SK-N-MC (cell line): ENCODE data around the gene FAM20B.

Source experiments
- EZH2 ChIP-seq: fragments of 200-600 bp; sonication (generic); IDR thresholded peaks from one replicate; pipeline ENCODE4 v1.6.1; 2017; ENCODE audit warnings: antibody characterized with exemption
- FOXP2 ChIP-seq: optimal IDR thresholded peaks from 2 replicates; pipeline ENCODE3; 2011; ENCODE audit warnings: mild to moderate bottlenecking, moderate library complexity; ENCODE audit not compliant: insufficient read depth; ENCODE audit errors: extremely low read length, control extremely low read depth
- POLR2AphosphoS5 ChIP-seq: IDR thresholded peaks from 2 replicates; pipeline ENCODE4 v1.6.1; 2012; ENCODE audit warnings: mild to moderate bottlenecking, low read depth, low read length, borderline replicate concordance

DNA sequence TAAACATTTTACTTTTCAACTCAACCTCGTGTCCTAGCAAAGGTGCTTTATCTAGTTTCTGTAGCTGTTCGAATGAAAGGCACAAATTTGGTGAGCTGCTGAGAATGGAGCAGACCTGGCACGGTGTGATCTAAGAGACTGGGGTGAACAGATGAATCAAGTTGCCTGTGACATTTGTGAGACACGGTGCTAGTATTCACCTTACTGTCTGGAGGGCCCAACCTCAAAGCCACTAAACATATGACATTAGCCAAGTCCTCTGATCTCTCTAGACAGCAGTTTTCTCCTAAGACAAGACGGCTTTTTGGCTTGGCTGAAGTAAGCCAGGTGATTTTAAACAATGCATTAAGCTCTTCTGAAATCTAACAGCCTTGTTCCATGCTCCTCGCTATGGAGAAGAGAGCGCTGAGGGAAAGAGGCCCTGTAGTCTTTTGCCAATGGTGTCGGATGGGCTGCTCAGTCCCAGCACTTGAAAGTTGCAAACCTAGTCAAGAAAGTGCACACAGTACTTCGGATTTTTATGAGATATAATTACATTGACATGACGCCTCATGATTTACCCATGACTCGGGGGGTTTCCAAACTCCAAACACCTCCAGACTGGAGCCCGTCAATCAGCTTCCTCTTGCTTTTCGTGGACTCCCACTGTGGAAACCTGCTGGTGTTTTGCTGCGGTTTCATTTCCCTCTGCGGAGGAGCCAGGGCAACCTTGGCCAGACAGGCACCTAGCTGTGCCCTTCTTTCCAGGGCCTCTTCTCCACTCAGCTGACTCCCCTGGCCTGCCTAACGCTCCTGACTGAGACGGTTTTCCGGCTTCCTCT, 55.4 kb downstream of the FAM20B start:
- TF ChIP-seq EZH2, result no peak
- TF ChIP-seq POLR2AphosphoS5, result no peak
- no peak for TF ChIP-seq FOXP2
